SK-N-SH (cell line): ENCODE results near the gene CIAO2B. TPM values are rescaled to one million over a fixed set of nuclear protein-coding genes. Genes with fewer than 3 reads are reported as not detected.

Source experiments
- CTCF ChIA-PET: fragments of 300-600, 350-600 bp; formaldehyde crosslinking; extraction: SDS; loops from one replicate; lab custom pipeline; 2021; lab: Yijun Ruan, JAX
- POLR2A ChIA-PET: fragments of 350-600 bp; sonication (Branson Sonifier 250); formaldehyde crosslinking; extraction: SDS; loops from one replicate; lab custom pipeline; 2020; ENCODE audit warnings: antibody characterized with exemption, inconsistent platforms; lab: Yijun Ruan, JAX
- DNase-seq: peaks from one replicate; pipeline ENCODE4 v3.0.0; 2012
- H2AFZ ChIP-seq: fragments of 200-600 bp; sonication (generic); 2 replicates; pipeline ENCODE4 v1.8.1; 2016; ENCODE audit warnings: antibody characterized with exemption, mild to moderate bottlenecking, low read depth
- H3F3A ChIP-seq: fragments of 200-600 bp; sonication (generic); replicated peaks from 2 replicates; pipeline ENCODE3; 2016; ENCODE audit warnings: antibody characterized with exemption, mild to moderate bottlenecking; ENCODE audit not compliant: insufficient read depth
- H3K27ac ChIP-seq, 2 experiments: fragments of 200-500 bp in 1 of 2; fragments of 200-600 bp in 1 of 2; sonication (Bioruptor generic) in 1 of 2; sonication (generic), shearing (Covaris generic) in 1 of 2; 2 replicates each; pipeline versions ENCODE4 v1.5.1 to v1.6.1; 2014 to 2016; ENCODE audit warnings: low read depth in 2 of 2, inconsistent platforms in 1 of 2, low read length in 1 of 2, mild to moderate bottlenecking in 1 of 2, mixed read lengths in 1 of 2
- H3K27me3 ChIP-seq: fragments of 200-600 bp; sonication (generic), shearing (Covaris generic); 2 replicates; pipeline ENCODE4 v1.6.1; 2016; ENCODE audit warnings: mixed run types; ENCODE audit not compliant: insufficient read depth
- H3K36me3 ChIP-seq, 2 experiments: fragments of 200-500 bp in 1 of 2; fragments of 200-600 bp in 1 of 2; sonication (Bioruptor generic) in 1 of 2; sonication (generic) in 1 of 2; replicated peaks in 1 of 2; 2 replicates each; pipeline versions ENCODE3 to v1.5.1; 2014 to 2016; ENCODE audit warnings: low read length in 1 of 2, mild to moderate bottlenecking in 1 of 2; ENCODE audit not compliant: insufficient read depth in 2 of 2, control insufficient read depth in 1 of 2
- H3K4me1 ChIP-seq, 2 experiments: fragments of 200-500 bp in 1 of 2; fragments of 200-600 bp in 1 of 2; sonication (Bioruptor generic) in 1 of 2; sonication (generic), shearing (Covaris generic) in 1 of 2; 2 replicates each; pipeline versions ENCODE4 v1.5.1 to v1.6.1; 2014 to 2016; ENCODE audit warnings: low read depth in 1 of 2, low read length in 1 of 2, mixed run types in 1 of 2; ENCODE audit not compliant: insufficient read depth in 2 of 2, control insufficient read depth in 1 of 2
- H3K4me2 ChIP-seq: fragments of 200-600 bp; sonication (generic), shearing (Covaris generic); 2 replicates; pipeline ENCODE4 v1.6.1; 2017; ENCODE audit warnings: mixed run types
- H3K4me3 ChIP-seq, 2 experiments: fragments of 200-500 bp in 1 of 2; fragments of 200-600 bp in 1 of 2; sonication (Bioruptor generic) in 1 of 2; sonication (generic), shearing (Covaris generic) in 1 of 2; 2 replicates each; pipeline versions ENCODE4 v1.5.1 to v1.8.1; 2014 to 2016; ENCODE audit warnings: low read depth in 2 of 2, inconsistent platforms in 1 of 2, low read length in 1 of 2, mild to moderate bottlenecking in 1 of 2, mixed read lengths in 1 of 2, moderate library complexity in 1 of 2
- H3K79me2 ChIP-seq: fragments of 200-600 bp; sonication (generic); 2 replicates; pipeline ENCODE4 v1.8.1; 2017; ENCODE audit warnings: mild to moderate bottlenecking; ENCODE audit not compliant: insufficient read depth
- H3K9ac ChIP-seq: fragments of 200-600 bp; sonication (generic); 2 replicates; pipeline ENCODE4 v1.6.1; 2017; ENCODE audit warnings: mixed run types
- H3K9me2 ChIP-seq: fragments of 200-600 bp; sonication (generic); 2 replicates; pipeline ENCODE4 v1.6.1; 2017; ENCODE audit warnings: mixed run types
- H3K9me3 ChIP-seq: fragments of 200-600 bp; sonication (generic); 2 replicates; pipeline ENCODE4 v1.6.1; 2017; ENCODE audit warnings: mixed run types, mild to moderate bottlenecking, moderate library complexity
- H4K20me1 ChIP-seq: fragments of 200-600 bp; sonication (generic); 2 replicates; pipeline ENCODE4 v1.6.1; 2017; ENCODE audit warnings: mild to moderate bottlenecking, mixed run types; ENCODE audit not compliant: insufficient read depth
- EP300 ChIP-seq, 2 experiments: IDR thresholded peaks; 2 replicates each; pipeline versions ENCODE4 v1.4.0 to v1.6.1; 2012; ENCODE audit warnings: borderline replicate concordance in 1 of 2, low read depth in 1 of 2, low read length in 1 of 2
- GABPA ChIP-seq: IDR thresholded peaks from 2 replicates; pipeline ENCODE4 v1.4.0; 2012; ENCODE audit warnings: low read depth, mild to moderate bottlenecking
- MXI1 ChIP-seq: IDR thresholded peaks from 2 replicates; pipeline ENCODE4 v1.6.1; 2012; ENCODE audit warnings: mild to moderate bottlenecking, low read depth, low read length, improper control_type of control experiment
- NRF1 ChIP-seq: IDR thresholded peaks from 2 replicates; pipeline ENCODE4 v1.6.1; 2012; ENCODE audit warnings: low read depth, mild to moderate bottlenecking, low read length
- REST ChIP-seq: IDR thresholded peaks from 2 replicates; pipeline ENCODE4 v1.6.1; 2012; ENCODE audit warnings: mild to moderate bottlenecking, low read depth, low read length, moderate library complexity
- TCF12 ChIP-seq: IDR thresholded peaks from 2 replicates; pipeline ENCODE4 v1.4.0; 2012
- USF2 ChIP-seq: fragments of 150-350 bp; IDR thresholded peaks from 2 replicates; pipeline ENCODE4 v1.6.1; 2017; ENCODE audit warnings: antibody characterized with exemption, low read length, low read depth, borderline replicate concordance
- YY1 ChIP-seq: IDR thresholded peaks from 2 replicates; pipeline ENCODE4 v1.4.0; 2012; ENCODE audit warnings: low read depth, mild to moderate bottlenecking
- WGBS: methylation state at CpG from one replicate; pipeline ENCODE4 v1.1.6; 2017; ENCODE audit warnings: low lambda C conversion rate; 5-methylcytosine and 5-hydroxymethylcytosine counted together
- polyA plus RNA-seq, 3 experiments: library from polyadenylated mRNA; depleted of rRNA; stranded (reverse); fragments of >200 nt; gene quantifications; 2 replicates each; pipeline ENCODE4 v1.2.3, GENCODE V29; 2012

The CIAO2B gene
- polyA plus RNA-seq, 1 of the 3 experiments (the other 2 are of a cell fraction), result 665 TPM

GRCh38 chr16:66911801-66912200, 22.4 kb downstream of the CIAO2B start (continued):
- TF ChIP-seq REST, result no peak
- no peak for TF ChIP-seq NRF1
- no peak for TF ChIP-seq YY1

GRCh38 chr16:66911112-66911511, 23.1 kb downstream of the CIAO2B start:
- H3K9ac ChIP-seq, result no peak overlapping the region
- H4K20me1 ChIP-seq, result no peaks in the 10 kb centered on the region
- no peaks in the 10 kb centered on the region for H3K36me3 ChIP-seq
- CTCF ChIA-PET, result interaction anchor here (1.2 to 5.7 kb wide), 7 partner anchors 8 to 50 kb away, joined by 3 to 40 read pairs (median 8); partner anchors contain the start of genes CDH16, CES3 and RRAD
- TF ChIP-seq EP300 (IDR thresholded peaks at IDR 0.05; ENCODE audit: borderline replicate concordance in 1 of 2, low read depth in 1 of 2, low read length in 1 of 2) (no peak), TCF12 (no peak), GABPA (no peak), NRF1 (no peak), USF2 (no peak)
- no peak overlapping the region for H3K27ac ChIP-seq
- WGBS, result 46% methylated on average over 2 of the region's 5 CpGs
- H3F3A ChIP-seq, result no peaks in the 10 kb centered on the region
- no peaks in the 10 kb centered on the region for H3K27me3 ChIP-seq
- no peaks in the 10 kb centered on the region for H3K79me2 ChIP-seq
- no peak for DNase-seq
- POLR2A ChIA-PET, result no interaction called here
- H3K9me3 ChIP-seq, result no peaks in the 10 kb centered on the region
- no peak overlapping the region for H3K4me2 ChIP-seq
- H3K4me1 ChIP-seq, result no peaks in the 10 kb centered on the region
- H2AFZ ChIP-seq, result no peak overlapping the region
- no peaks in the 10 kb centered on the region for H3K9me2 ChIP-seq
- H3K4me3 ChIP-seq, result no peak overlapping the region

- Histone ChIP-seq H3K4me2 (no peak overlapping the region), H3K79me2 (no peaks in the 10 kb centered on the region), H3K4me3 (no peak overlapping the region), H4K20me1 (no peaks in the 10 kb centered on the region), H3K4me1 (no peaks in the 10 kb centered on the region; a peak in 1 of 4 replicates), H3K27ac (no peak overlapping the region), H3K36me3 (no peaks in the 10 kb centered on the region), H2AFZ (no peak overlapping the region), H3K9me2 (no peaks in the 10 kb centered on the region), H3F3A (no peaks in the 10 kb centered on the region), H3K27me3 (no peaks in the 10 kb centered on the region), H3K9ac (no peak overlapping the region), H3K9me3 (no peaks in the 10 kb centered on the region)
- ChIA-PET POLR2A (interaction anchor here (1.0 kb wide), 1 partner anchor 21 kb away, joined by 3 read pairs; no protein-coding TSS in a partner anchor), CTCF (interaction anchor here (0.6 to 5.7 kb wide), 12 partner anchors 8 to 80 kb away, joined by 3 to 40 read pairs (median 6); partner anchors contain the start of genes CDH16, CES3, NAE1 and PDP2)
- DNase-seq, result no peak
- WGBS, result 51% methylated on average over 8 of the region's 14 CpGs
- no peak for TF ChIP-seq MXI1
These were observed 23.8 kb downstream of the CIAO2B start for GRCh38 chr16:66910175-66910940.
